Brain microvascular endothelial cell (primary cell): ENCODE data around the gene JUND.

ENCODE experiments used
- DNase-seq: peaks from one replicate; pipeline ENCODE4 v3.0.0-alpha.2; 2020
- H3K27ac ChIP-seq: fragments of 250-450 bp; sonication (Bioruptor Pico); 2 replicates; pipeline ENCODE4 v1.5.1; 2020; ENCODE audit warnings: mild to moderate bottlenecking, moderate library complexity
- H3K27me3 ChIP-seq: fragments of 250-450 bp; sonication (Bioruptor Pico); replicated peaks from 2 replicates; pipeline ENCODE4 v1.5.1; 2020; ENCODE audit warnings: mild to moderate bottlenecking
- H3K36me3 ChIP-seq: fragments of 250-450 bp; sonication (Bioruptor Pico); replicated peaks from 2 replicates; pipeline ENCODE4 v1.5.1; 2020; ENCODE audit warnings: mild to moderate bottlenecking
- H3K4me3 ChIP-seq: 2 replicates; pipeline ENCODE4 v1.5.1; 2011; ENCODE audit warnings: low read depth, mild to moderate bottlenecking, control low read depth, low read length, moderate library complexity
- CTCF ChIP-seq: IDR thresholded peaks from 2 replicates; pipeline ENCODE4 v1.5.1; 2011; ENCODE audit warnings: low read depth, mild to moderate bottlenecking, moderate library complexity, low read length, control low read depth, inconsistent platforms; ENCODE audit errors: missing control alignments
- in situ Hi-C: cut with HindIII; loops from 2 replicates; pipeline ENCODE4 v1.10.0; 2017; ENCODE audit warnings: low sequenced_read_pairs, low pct_ligation_motif_present

Gene JUND

GRCh38 chr19:18279266-18279515, 2.2 kb downstream of the JUND start:
- peak overlapping the region; percentile 100 for H3K4me3 ChIP-seq
- no peak for DNase-seq
- no peaks in the 10 kb centered on the region for H3K27me3 ChIP-seq
- no peak for TF ChIP-seq CTCF
- peak overlapping the region; percentile 90 for H3K27ac ChIP-seq
- H3K36me3 ChIP-seq = peaks cover 12% of the 10 kb centered on the region
- in situ Hi-C loops = no loop called here

GRCh38 chr19:18278521-18279265, 2.7 kb downstream of the JUND start:
- Histone ChIP-seq H3K36me3 (peaks cover 12% of the 10 kb centered on the region), H3K27me3 (no peaks in the 10 kb centered on the region), H3K27ac (peak overlapping the region; percentile 90), H3K4me3 (peak overlapping the region; percentile 100)
- peak; percentile 25 for DNase-seq
- peak; percentile 57 for TF ChIP-seq CTCF
- in situ Hi-C loops = no loop called here

- peak overlapping the region; percentile 50 for H3K27ac ChIP-seq
- TF ChIP-seq CTCF = peak; percentile 17
- peak; percentile 76 for DNase-seq
- in situ Hi-C loops = no loop called here
- H3K27me3 ChIP-seq = no peaks in the 10 kb centered on the region
- H3K4me3 ChIP-seq = no peak overlapping the region
- peaks cover 12% of the 10 kb centered on the region for H3K36me3 ChIP-seq
These were observed 6.6 kb downstream of the JUND start for GRCh38 chr19:18274781-18275356.

- in situ Hi-C loops = no loop called here
- TF ChIP-seq CTCF = no peak
- H3K4me3 ChIP-seq = no peak within 1 kb of the TSS
These were observed 7.1 kb downstream of the JUND start, which contains the start of gene IQCN for GRCh38 chr19:18274219-18274780. Gene IQCN (minus strand): TSS chr19:18274452. CDS start chr19:18269478, 4,974 bp downstream.

GRCh38 chr19:18273561-18274218, 7.7 kb downstream of the JUND start:
- H3K36me3 ChIP-seq = peaks cover 8% of the 10 kb centered on the region
- H3K27me3 ChIP-seq = no peaks in the 10 kb centered on the region
- TF ChIP-seq CTCF = no peak
- H3K4me3 ChIP-seq = no peak overlapping the region
- in situ Hi-C loops = no loop called here
- no peak for DNase-seq
- no peak overlapping the region for H3K27ac ChIP-seq

More at GRCh38 chr19:18274219-18274780, 7.1 kb downstream of the JUND start, which contains the start of gene IQCN:
- peak within 1 kb of the TSS; percentile 50 for H3K27ac ChIP-seq
- H3K36me3 ChIP-seq = peaks cover 12% of the 10 kb centered on the region
- H3K27me3 ChIP-seq = no peaks in the 10 kb centered on the region
- DNase-seq = peak; percentile 29
